ENCODE data around the gene ITK. TPM values are rescaled to one million over a fixed set of nuclear protein-coding genes. Genes with fewer than 3 reads are reported as not detected.

Gene ITK
- total and polyA plus RNA-seq, 2 of the 8 experiments (the other 6 are each of a cell fraction or from before 2014, with no cell fraction given), result 0.05 TPM; not detected in 1

DNA sequence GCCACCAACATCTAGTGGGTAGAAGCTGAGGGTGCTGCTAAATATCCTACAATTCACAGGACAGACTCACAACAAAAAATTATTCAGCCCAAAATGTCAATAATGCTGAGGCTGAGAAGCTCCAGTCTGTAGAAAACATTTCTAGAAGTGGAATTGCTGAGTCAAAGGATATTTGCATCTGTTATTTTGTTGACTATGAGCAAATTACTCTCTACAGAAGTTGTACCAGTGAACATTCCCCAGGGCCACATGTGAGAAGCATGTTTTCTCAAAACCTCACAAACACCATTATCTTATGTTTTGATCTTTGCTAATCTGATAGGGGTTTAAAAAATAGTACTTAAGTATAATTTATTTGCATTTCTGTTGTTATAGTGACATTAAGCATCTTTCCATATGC is 15.4 kb downstream of the ITK start:
- Histone ChIP-seq H3K79me1 (ENCODE audit: low read depth, low read length) (no peaks in the 10 kb centered on the region), H2BK120ac (replicated peaks; ENCODE audit: low read depth, low read length) (no peak overlapping the region), H3K4me3 (ENCODE audit: extremely low read depth in 1 of 4, insufficient read depth in 2 of 4, low read depth in 3 of 4, low read length in 4 of 4) (no peak overlapping the region), H3K79me2 (ENCODE audit: control insufficient read depth in 1 of 2, insufficient read depth in 2 of 2, low read length in 2 of 2) (no peaks in the 10 kb centered on the region), H3K14ac (ENCODE audit: insufficient read length) (no peak overlapping the region), H3K56ac (replicated peaks; ENCODE audit: insufficient read length, low read depth, low read length) (no peak overlapping the region), H4K91ac (replicated peaks; ENCODE audit: insufficient read length, low read length) (no peak overlapping the region), H2BK20ac (ENCODE audit: low read length) (no peak overlapping the region), H3K4me1 (replicated peaks in 1 of 4; ENCODE audit: control insufficient read depth in 3 of 4, insufficient read depth in 4 of 4, low read length in 3 of 4) (no peaks in the 10 kb centered on the region), H4K20me1 (replicated peaks in 1 of 2; ENCODE audit: control insufficient read depth in 1 of 2, insufficient read depth in 2 of 2, low read length in 2 of 2) (no peaks in the 10 kb centered on the region), H3K27ac (ENCODE audit: low read depth, low read length) (no peak overlapping the region), H2BK12ac (ENCODE audit: low read depth, low read length) (no peak overlapping the region), H4K8ac (ENCODE audit: extremely low read depth, insufficient read depth, low read length) (no peak overlapping the region), H2AFZ (ENCODE audit: low read length) (no peak overlapping the region), H3K23me2 (ENCODE audit: low read depth, low read length) (no peaks in the 10 kb centered on the region), H2BK15ac (ENCODE audit: low read length) (no peak overlapping the region), H2BK5ac (ENCODE audit: low read depth, low read length) (no peak overlapping the region), H3K23ac (ENCODE audit: insufficient read length) (no peak overlapping the region), H3K4me2 (ENCODE audit: insufficient read depth in 1 of 2, low read depth in 2 of 2, low read length in 2 of 2) (no peak overlapping the region), H3K18ac (ENCODE audit: extremely low read depth, low read length) (no peak overlapping the region), H4K5ac (ENCODE audit: insufficient read length, low read depth, low read length) (no peak overlapping the region), H3K9me3 (ENCODE audit: insufficient read depth in 2 of 2, low read depth in 1 of 2, low read length in 1 of 2) (no peaks in the 10 kb centered on the region), H3K9ac (replicated peaks in 1 of 4; ENCODE audit: extremely low read depth in 1 of 4, low read depth in 3 of 4, low read length in 3 of 4) (no peak overlapping the region), H3K4ac (replicated peaks; ENCODE audit: insufficient read length, low read depth, low read length) (no peak overlapping the region), H2AK5ac (ENCODE audit: low read depth, low read length) (no peak overlapping the region), H3K27me3 (replicated peaks in 1 of 4; ENCODE audit: control insufficient read depth in 3 of 4, extremely low read depth in 1 of 4, insufficient read depth in 3 of 4, low read length in 3 of 4) (no peaks in the 10 kb centered on the region), H3K36me3 (ENCODE audit: control insufficient read depth in 2 of 4, insufficient read depth in 4 of 4, low read length in 3 of 4) (no peaks in the 10 kb centered on the region)
- FAIRE-seq (no peak), DNase-seq (ENCODE audit: low read depth in 1 of 2, low spot score in 2 of 2) (no peak)
- TF ChIP-seq CBX5 (IDR thresholded peaks at IDR 0.05; ENCODE audit: low read depth, low read length), result no peak
- TF ChIP-seq SAP30 (IDR thresholded peaks at IDR 0.05; ENCODE audit: insufficient read depth, insufficient replicate concordance, low read length), result no peak
- TF ChIP-seq KDM1A (IDR thresholded peaks at IDR 0.05; ENCODE audit: borderline replicate concordance, low read length), result no peak
- TF ChIP-seq TBP (IDR thresholded peaks at IDR 0.05; ENCODE audit: low read depth, low read length), result no peak
- TF ChIP-seq RBBP5 (IDR thresholded peaks at IDR 0.05; ENCODE audit: borderline replicate concordance, low read depth, low read length), result no peak
- CTCF ChIA-PET (ENCODE audit: partially characterized antibody), result interaction anchor here (1.1 kb wide), 1 partner anchor 108 kb away, joined by 3 read pairs; no protein-coding TSS in a partner anchor
- POLR2A ChIA-PET (ENCODE audit: partially characterized antibody), result no interaction called here

Data from H1 (cell line).